H9 (cell line): Measurements from ENCODE around the gene TAF1A. TPM values are rescaled to one million over a fixed set of nuclear protein-coding genes. Genes with fewer than 3 reads are reported as not detected.
A peak's percentile ranks its signal among the peaks of the same experiment; 100 is the strongest.

ENCODE experiments used
- DNase-seq: peaks from one replicate; pipeline ENCODE4 v3.0.0-alpha.2; 2017
- H2AFZ ChIP-seq: one replicate; pipeline ENCODE4 v1.6.1; 2013; ENCODE audit warnings: mild to moderate bottlenecking, low read length, control low read depth, moderate library complexity
- H2AK5ac ChIP-seq: 2 replicates; pipeline ENCODE4 v1.6.1; 2013; ENCODE audit warnings: low read length, control low read depth, mixed read lengths; ENCODE audit not compliant: insufficient read length
- H2BK120ac ChIP-seq: one replicate; pipeline ENCODE4 v1.6.1; 2013; ENCODE audit warnings: low read depth, mild to moderate bottlenecking, low read length, control low read depth, inconsistent platforms; ENCODE audit not compliant: poor library complexity, severe bottlenecking
- H2BK12ac ChIP-seq: 2 replicates; pipeline ENCODE4 v1.6.1; 2013; ENCODE audit warnings: low read length, control low read depth, mixed read lengths, low read depth; ENCODE audit not compliant: insufficient read length
- H2BK15ac ChIP-seq: 2 replicates; pipeline ENCODE4 v1.6.1; 2013; ENCODE audit warnings: low read depth, low read length, control low read depth
- H2BK20ac ChIP-seq: one replicate; pipeline ENCODE4 v1.6.1; 2013; ENCODE audit warnings: low read depth, mild to moderate bottlenecking, low read length, control low read depth, inconsistent platforms; ENCODE audit not compliant: poor library complexity, severe bottlenecking
- H2BK5ac ChIP-seq: 2 replicates; pipeline ENCODE4 v1.6.1; 2013; ENCODE audit warnings: low read length, control low read depth, mixed read lengths; ENCODE audit not compliant: insufficient read length
- H3K14ac ChIP-seq: 2 replicates; pipeline ENCODE4 v1.6.1; 2013; ENCODE audit warnings: low read length, control low read depth; ENCODE audit not compliant: insufficient read depth
- H3K18ac ChIP-seq: 2 replicates; pipeline ENCODE4 v1.6.1; 2013; ENCODE audit warnings: low read depth, mild to moderate bottlenecking, mixed read lengths, low read length, control low read depth; ENCODE audit not compliant: insufficient read length
- H3K23ac ChIP-seq: 2 replicates; pipeline ENCODE4 v1.6.1; 2013; ENCODE audit warnings: low read length, control low read depth, mixed read lengths, low read depth; ENCODE audit not compliant: insufficient read length
- H3K23me2 ChIP-seq: 2 replicates; pipeline ENCODE4 v1.6.1; 2013; ENCODE audit warnings: low read depth, mild to moderate bottlenecking, mixed read lengths, low read length, control low read depth; ENCODE audit not compliant: insufficient read length, poor library complexity, severe bottlenecking
- H3K27ac ChIP-seq: 2 replicates; pipeline ENCODE4 v1.5.1; 2013; ENCODE audit warnings: low read length, control low read depth, mixed read lengths, low read depth; ENCODE audit not compliant: insufficient read length
- H3K27me3 ChIP-seq: 2 replicates; pipeline ENCODE4 v1.6.1; 2013; ENCODE audit warnings: low read length, control low read depth, inconsistent platforms; ENCODE audit not compliant: insufficient read depth
- H3K4ac ChIP-seq: 2 replicates; pipeline ENCODE4 v1.6.1; 2013; ENCODE audit warnings: low read depth, mild to moderate bottlenecking, control low read depth, inconsistent platforms, low read length, moderate library complexity
- H3K4me1 ChIP-seq: 2 replicates; pipeline ENCODE4 v1.6.1; 2013; ENCODE audit warnings: low read length, control low read depth, inconsistent platforms; ENCODE audit not compliant: insufficient read depth
- H3K4me2 ChIP-seq: 2 replicates; pipeline ENCODE4 v1.6.1; 2013; ENCODE audit warnings: low read length, control low read depth, mixed read lengths; ENCODE audit not compliant: insufficient read length, insufficient read depth
- H3K56ac ChIP-seq: 2 replicates; pipeline ENCODE4 v1.6.1; 2013; ENCODE audit warnings: low read depth, mild to moderate bottlenecking, mixed read lengths, low read length, control low read depth; ENCODE audit not compliant: insufficient read length
- H3K79me1 ChIP-seq: 2 replicates; pipeline ENCODE4 v1.6.1; 2013; ENCODE audit warnings: low read depth, mild to moderate bottlenecking, moderate library complexity, low read length, control low read depth, inconsistent platforms; ENCODE audit not compliant: insufficient read depth, poor library complexity, severe bottlenecking
- H3K79me2 ChIP-seq: 2 replicates; pipeline ENCODE4 v1.6.1; 2013; ENCODE audit warnings: low read length, control low read depth, inconsistent platforms; ENCODE audit not compliant: insufficient read depth
- H3K9ac ChIP-seq: 2 replicates; pipeline ENCODE4 v1.6.1; 2013; ENCODE audit warnings: low read length, control low read depth, mixed read lengths; ENCODE audit not compliant: insufficient read length; ENCODE audit errors: extremely low read depth
- H3K9me3 ChIP-seq: one replicate; pipeline ENCODE4 v1.6.1; 2013; ENCODE audit warnings: low read depth, low read length, inconsistent platforms; ENCODE audit not compliant: control insufficient read depth
- H3T11ph ChIP-seq: one replicate; pipeline ENCODE4 v1.6.1; 2013; ENCODE audit warnings: mild to moderate bottlenecking, low read length, control low read depth, inconsistent platforms
- H4K20me1 ChIP-seq: one replicate; pipeline ENCODE4 v1.6.1; 2013; ENCODE audit not compliant: control insufficient read depth, insufficient read length, insufficient read depth
- H4K5ac ChIP-seq: 2 replicates; pipeline ENCODE4 v1.6.1; 2013; ENCODE audit warnings: low read depth, mild to moderate bottlenecking, mixed read lengths, low read length, control low read depth; ENCODE audit not compliant: insufficient read length
- H4K8ac ChIP-seq: replicated peaks from 2 replicates; pipeline ENCODE4 v1.6.1; 2013; ENCODE audit warnings: low read length, control low read depth, mixed read lengths, low read depth; ENCODE audit not compliant: insufficient read length
- H4K91ac ChIP-seq: 2 replicates; pipeline ENCODE4 v1.6.1; 2013; ENCODE audit warnings: low read depth, mild to moderate bottlenecking, moderate library complexity, mixed read lengths, low read length, control low read depth; ENCODE audit not compliant: insufficient read length
- H3K27ac Mint-ChIP-seq, 3 experiments: 2 replicates in 2 of 3; 3 replicates in 1 of 3; pipeline ENCODE4 v1.8.0; 2020 to 2021; ENCODE audit warnings: mixed read lengths in 3 of 3, mild to moderate bottlenecking in 1 of 3, moderate library complexity in 1 of 3
- H3K27me3 Mint-ChIP-seq: 2 replicates; pipeline ENCODE4 v1.8.0; 2021; ENCODE audit warnings: low read depth, mild to moderate bottlenecking, moderate library complexity, mixed read lengths
- H3K36me3 Mint-ChIP-seq, 3 experiments: 2 replicates in 2 of 3; 3 replicates in 1 of 3; pipeline ENCODE4 v1.8.0; 2020 to 2021; ENCODE audit warnings: low read depth in 3 of 3, mixed read lengths in 3 of 3; ENCODE audit not compliant: insufficient read depth in 1 of 3
- H3K4me1 Mint-ChIP-seq, 2 experiments: 2 replicates each; pipeline ENCODE4 v1.8.0; 2020; ENCODE audit warnings: mixed read lengths in 2 of 2
- H3K4me3 Mint-ChIP-seq, 2 experiments: 2 replicates in 1 of 2; 3 replicates in 1 of 2; pipeline ENCODE4 v1.8.0; 2020 to 2021; ENCODE audit warnings: mild to moderate bottlenecking in 2 of 2, mixed read lengths in 2 of 2, moderate library complexity in 1 of 2
- H3K9me3 Mint-ChIP-seq, 2 experiments: 2 replicates in 1 of 2; 3 replicates in 1 of 2; pipeline ENCODE4 v1.8.0; 2020; ENCODE audit warnings: mild to moderate bottlenecking in 2 of 2, mixed read lengths in 2 of 2, moderate library complexity in 1 of 2
- CTCF ChIP-seq: fragments of 200-600 bp; sonication (generic); conservative IDR thresholded peaks from 3 replicates; pipeline ENCODE4 v1.8.0; 2021; ENCODE audit warnings: antibody characterized with exemption, mild to moderate bottlenecking
- WGBS: extraction: QIAGEN DNeasy Blood & Tissue Kit; methylation state at CpG from one replicate; pipeline ENCODE4 v1.1.7; 2013; ENCODE audit warnings: missing lambda C conversion rate, low lambda C conversion rate, mixed read lengths; ENCODE audit not compliant: insufficient read length; ENCODE audit errors: extremely low coverage; 5-methylcytosine and 5-hydroxymethylcytosine counted together
- total RNA-seq: library from RNA; stranded (reverse); gene quantifications from 2 replicates; pipeline ENCODE4 v1.2.1, GENCODE V29; 2021

Gene TAF1A
- total RNA-seq, 1 experiment from 2014 or later = 14.8 TPM

- Mint-ChIP-seq H3K4me1 (peaks cover 9 to 12% of the 10 kb centered on the region in 2 experiments; a peak in 3 of 4 replicates), H3K4me3 (no peak overlapping the region), H3K36me3 (no peaks in the 10 kb centered on the region), H3K9me3 (no peaks in the 10 kb centered on the region), H3K27me3 (no peaks in the 10 kb centered on the region; the same call in 1 of the 2 replicates), H3K27ac (no peak overlapping the region; a peak in 1 of 7 replicates)
- H2AFZ ChIP-seq = no peak overlapping the region
- no peak overlapping the region for H3K27ac ChIP-seq
- H3K27me3 ChIP-seq = no peaks in the 10 kb centered on the region; the same call in 1 of the 2 replicates
- H2BK15ac ChIP-seq = no peak overlapping the region
- H3K23me2 ChIP-seq = no peaks in the 10 kb centered on the region
- H3K23ac ChIP-seq = no peak overlapping the region
- H3K79me1 ChIP-seq = no peaks in the 10 kb centered on the region
- no peak overlapping the region for H4K5ac ChIP-seq
- H2BK20ac ChIP-seq = no peak overlapping the region
- no peak overlapping the region for H2BK5ac ChIP-seq
- no CpG with 5 or more reads among the region's 21 CpGs for WGBS
- H4K8ac ChIP-seq = no peak overlapping the region
- H3K79me2 ChIP-seq = no peaks in the 10 kb centered on the region
- no peak overlapping the region for H3K18ac ChIP-seq
- H3K14ac ChIP-seq = no peak overlapping the region
- H3K4me1 ChIP-seq = no peaks in the 10 kb centered on the region
- no peak overlapping the region for H2BK120ac ChIP-seq
- no peak overlapping the region for H3K56ac ChIP-seq
- H3K4ac ChIP-seq = no peak overlapping the region
- H4K20me1 ChIP-seq = no peaks in the 10 kb centered on the region
- no peaks in the 10 kb centered on the region for H3K9me3 ChIP-seq
- H3K9ac ChIP-seq = no peak overlapping the region
- H3T11ph ChIP-seq = no peak overlapping the region
- H2BK12ac ChIP-seq = no peak overlapping the region
- no peak; the same call in 2 of the 3 replicates for TF ChIP-seq CTCF
- DNase-seq = peak; percentile 74
- no peak overlapping the region for H2AK5ac ChIP-seq
- no peak overlapping the region for H4K91ac ChIP-seq
- H3K4me2 ChIP-seq = no peak overlapping the region
Measured at GRCh38 chr1:222543817-222544216, 45.9 kb downstream of the TAF1A start.
